Immature natural killer cell (primary cell): ENCODE results near the gene JPH3. TPM values are rescaled to one million over a fixed set of nuclear protein-coding genes. Genes with fewer than 3 reads are reported as not detected.
"Not testable (repeated sequence)": the region's sequence is repeated elsewhere in the genome, so short reads cannot be mapped to it uniquely, and the experiment has no call there.

ENCODE experiments used
- DNase-seq, 3 donors: peaks; one replicate each; pipeline ENCODE4 v3.0.0; 2022; ENCODE audit warnings: mixed read lengths in 1 of 3
- H3K27ac Mint-ChIP-seq, 6 donors: one replicate each; pipeline ENCODE4 v1.8.0; 2020; ENCODE audit warnings: mixed read lengths in 6 of 6, mild to moderate bottlenecking in 5 of 6, inconsistent platforms in 4 of 6, moderate library complexity in 3 of 6
- H3K27me3 Mint-ChIP-seq, 3 donors: one replicate each; pipeline ENCODE4 v1.8.0; 2020 to 2021; ENCODE audit warnings: low read depth in 3 of 3, mild to moderate bottlenecking in 3 of 3, mixed read lengths in 3 of 3, moderate library complexity in 3 of 3, inconsistent platforms in 1 of 3
- H3K36me3 Mint-ChIP-seq, 3 donors: one replicate each; pipeline ENCODE4 v1.8.0; 2020; ENCODE audit warnings: mixed read lengths in 3 of 3, inconsistent platforms in 2 of 3, mild to moderate bottlenecking in 2 of 3
- H3K4me1 Mint-ChIP-seq, 2 donors: one replicate each; pipeline ENCODE4 v1.8.0; 2020; ENCODE audit warnings: inconsistent platforms in 2 of 2, mild to moderate bottlenecking in 2 of 2, mixed read lengths in 2 of 2, moderate library complexity in 1 of 2
- H3K4me3 Mint-ChIP-seq, 5 donors: one replicate each; pipeline ENCODE4 v1.8.0; 2020; ENCODE audit warnings: mild to moderate bottlenecking in 5 of 5, mixed read lengths in 5 of 5, inconsistent platforms in 3 of 5, moderate library complexity in 3 of 5
- H3K9me3 Mint-ChIP-seq, 6 donors: one replicate each; pipeline ENCODE4 v1.8.0; 2020; ENCODE audit warnings: mild to moderate bottlenecking in 6 of 6, mixed read lengths in 6 of 6, inconsistent platforms in 4 of 6, moderate library complexity in 3 of 6
- polyA plus RNA-seq, 3 donors: library from polyadenylated mRNA; unstranded; fragments of 300-500 nt; fragmentation: Illumina TruSeq; gene quantifications; one replicate each; pipeline ENCODE4 v1.2.3, GENCODE V29; 2021

Gene JPH3
- polyA plus RNA-seq, 3 donors from 2014 or later = not detected

DNA sequence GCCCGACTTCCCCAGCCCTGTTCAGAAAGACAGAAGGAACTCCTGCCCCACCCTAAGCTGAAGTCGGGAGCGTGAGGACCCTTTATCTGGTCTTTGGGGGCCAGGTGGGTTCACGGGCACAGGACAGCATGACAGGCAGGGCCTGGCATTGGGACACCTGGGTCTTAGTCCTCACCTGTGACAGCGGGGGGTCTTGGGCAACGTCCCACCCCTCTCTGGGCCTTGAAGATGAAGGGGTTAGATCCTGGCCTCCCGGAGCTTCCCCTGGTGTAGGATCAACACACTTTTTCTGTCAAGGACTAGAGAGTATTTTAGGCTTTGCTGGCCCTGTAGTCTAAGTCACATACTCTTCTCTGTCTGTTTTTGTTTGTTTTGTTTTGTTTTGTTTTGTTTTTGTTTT is 65.1 kb downstream of the JPH3 start:
- H3K4me1 Mint-ChIP-seq = no peaks in the 10 kb centered on the region
- H3K4me3 Mint-ChIP-seq = no peak overlapping the region
- H3K9me3 Mint-ChIP-seq = no peaks in the 10 kb centered on the region
- H3K27me3 Mint-ChIP-seq = peaks cover 0 to 8% (median 7%) of the 10 kb centered on the region in 3 donors
- DNase-seq = no peak
- H3K27ac Mint-ChIP-seq = no peak overlapping the region
- H3K36me3 Mint-ChIP-seq = no peaks in the 10 kb centered on the region

- DNase-seq = no peak
- no peak overlapping the region for H3K27ac Mint-ChIP-seq
- no peaks in the 10 kb centered on the region for H3K36me3 Mint-ChIP-seq
- H3K9me3 Mint-ChIP-seq = no peaks in the 10 kb centered on the region
- peaks cover 0 to 7% (median 7%) of the 10 kb centered on the region in 3 donors for H3K27me3 Mint-ChIP-seq
- no peaks in the 10 kb centered on the region for H3K4me1 Mint-ChIP-seq
- H3K4me3 Mint-ChIP-seq = no peak overlapping the region
These were observed 65.6 kb downstream of the JPH3 start for GRCh38 chr16:87667946-87668345.

DNA sequence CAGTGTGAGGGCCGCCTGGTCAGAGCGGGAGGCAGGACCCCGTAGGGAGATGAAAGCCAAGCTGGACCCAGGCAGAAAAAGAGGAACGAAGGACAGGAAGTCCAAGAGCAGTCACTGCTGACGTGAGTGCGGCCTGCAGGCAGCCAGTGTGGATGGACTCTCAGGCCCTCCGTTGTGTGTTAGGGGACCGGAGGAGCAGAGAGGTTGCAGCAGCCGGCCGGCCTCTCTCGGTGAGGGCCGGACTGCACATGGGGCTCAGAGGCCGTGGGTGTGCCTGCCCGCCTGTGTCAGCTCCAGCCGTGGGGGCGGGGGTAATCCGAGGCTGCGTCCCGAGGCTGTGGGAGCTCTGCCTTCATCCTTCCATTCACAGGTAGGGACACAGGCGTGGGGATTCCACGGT is 67.4 kb downstream of the JPH3 start:
- no peaks in the 10 kb centered on the region for H3K4me1 Mint-ChIP-seq
- DNase-seq = no peak
- H3K36me3 Mint-ChIP-seq = no peaks in the 10 kb centered on the region
- H3K27me3 Mint-ChIP-seq = peaks cover 0 to 4% (median 3%) of the 10 kb centered on the region in 3 donors
- H3K4me3 Mint-ChIP-seq = no peak overlapping the region
- no peak overlapping the region for H3K27ac Mint-ChIP-seq
- no peaks in the 10 kb centered on the region for H3K9me3 Mint-ChIP-seq

- no peak for DNase-seq
- peaks cover 0 to 6% (median 3%) of the 10 kb centered on the region in 3 donors for H3K27me3 Mint-ChIP-seq
- no peaks in the 10 kb centered on the region for H3K9me3 Mint-ChIP-seq
- H3K4me1 Mint-ChIP-seq = no peaks in the 10 kb centered on the region
- H3K36me3 Mint-ChIP-seq = no peaks in the 10 kb centered on the region
- H3K4me3 Mint-ChIP-seq = no peak overlapping the region
- no peak overlapping the region for H3K27ac Mint-ChIP-seq
These were observed 68.9 kb downstream of the JPH3 start for GRCh38 chr16:87671221-87671620.

DNA sequence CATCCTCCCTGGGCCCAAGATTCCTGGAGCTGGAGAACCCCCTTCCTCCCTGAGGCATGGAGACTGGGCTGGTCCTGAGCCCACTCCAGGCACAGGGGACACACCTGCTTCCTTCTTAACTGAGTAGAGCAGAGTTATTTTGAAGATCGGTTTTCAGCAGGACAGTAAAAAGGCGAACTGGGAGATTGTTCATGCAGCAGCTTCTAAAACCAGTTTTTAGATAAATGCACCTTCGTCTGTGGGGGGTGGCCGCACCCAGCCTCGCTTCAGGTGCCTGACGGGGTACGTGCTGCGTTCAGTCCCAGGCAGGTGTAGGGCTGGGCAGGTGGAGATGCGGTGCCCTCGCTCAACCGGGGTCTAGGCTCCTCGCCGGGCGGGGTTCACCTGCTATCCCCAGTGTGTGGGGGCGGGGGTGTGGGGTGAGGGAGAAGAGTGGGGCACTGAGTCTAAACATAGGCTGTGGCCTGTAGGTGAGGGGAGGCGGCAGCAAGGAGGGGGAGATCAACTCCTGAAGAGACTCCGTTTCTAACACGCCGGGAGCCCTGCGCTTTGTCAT is 69.5 kb downstream of the JPH3 start:
- no peak for DNase-seq
- Mint-ChIP-seq H3K4me3 (no peak overlapping the region), H3K27ac (no peak overlapping the region), H3K9me3 (no peaks in the 10 kb centered on the region), H3K4me1 (no peaks in the 10 kb centered on the region), H3K27me3 (peaks cover 0 to 6% (median 3%) of the 10 kb centered on the region in 3 donors), H3K36me3 (no peaks in the 10 kb centered on the region)

- Mint-ChIP-seq H3K4me1 (no peaks in the 10 kb centered on the region), H3K27ac (no peak overlapping the region), H3K9me3 (no peaks in the 10 kb centered on the region), H3K4me3 (no peak overlapping the region), H3K36me3 (no peaks in the 10 kb centered on the region), H3K27me3 (peaks cover 0 to 6% (median 3%) of the 10 kb centered on the region in 3 donors)
- no peak for DNase-seq
These were observed 72.1 kb downstream of the JPH3 start for GRCh38 chr16:87674419-87674818.

DNA sequence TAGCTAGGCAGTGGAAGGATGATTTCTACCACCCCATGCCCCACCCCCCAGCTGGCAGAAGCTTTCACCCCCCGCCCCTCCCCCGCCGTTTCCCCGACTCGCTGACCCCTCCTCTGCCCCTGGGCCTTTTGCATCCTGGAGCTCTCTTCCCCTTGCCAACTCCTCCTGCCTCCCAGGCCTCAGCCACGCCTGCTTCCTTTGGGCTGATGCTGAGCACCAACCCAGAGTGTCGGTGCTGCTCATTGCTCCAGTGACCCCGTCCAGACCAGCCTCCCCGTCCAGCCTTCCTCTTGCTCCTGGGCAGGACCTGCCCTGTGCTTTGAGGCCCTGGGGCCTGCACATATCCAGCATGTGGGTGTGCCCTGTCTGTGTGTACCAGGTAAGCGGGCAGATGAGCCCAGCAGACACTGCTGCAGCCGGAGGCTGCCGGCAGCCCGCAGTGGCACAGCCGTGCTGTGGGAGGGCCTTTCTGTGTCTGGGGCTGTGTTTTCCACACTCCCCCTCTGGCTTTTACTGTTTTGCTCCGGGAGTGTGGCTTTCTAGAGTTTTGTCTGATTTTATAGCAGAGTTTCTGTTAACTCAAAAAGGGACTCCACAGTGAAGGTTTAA is 72.9 kb downstream of the JPH3 start:
- Mint-ChIP-seq H3K27me3 (peaks cover 0 to 6% (median 3%) of the 10 kb centered on the region in 3 donors), H3K4me1 (no peaks in the 10 kb centered on the region), H3K9me3 (no peaks in the 10 kb centered on the region), H3K4me3 (no peak overlapping the region), H3K27ac (peak overlapping the region in 1 of 6 donors; percentile 65), H3K36me3 (no peaks in the 10 kb centered on the region)
- no peak for DNase-seq

GRCh38 chr16:87677830-87678229 is 75.5 kb downstream of the JPH3 start:
- no peak for DNase-seq
- no peak overlapping the region for H3K4me3 Mint-ChIP-seq
- H3K4me1 Mint-ChIP-seq = peaks cover 4 to 6% of the 10 kb centered on the region in 2 donors
- H3K27ac Mint-ChIP-seq = peak overlapping the region in 1 of 6 donors; percentile 40
- no peaks in the 10 kb centered on the region for H3K9me3 Mint-ChIP-seq
- peaks cover 3 to 10% (median 6%) of the 10 kb centered on the region in 3 donors for H3K27me3 Mint-ChIP-seq
- no peaks in the 10 kb centered on the region for H3K36me3 Mint-ChIP-seq

- Mint-ChIP-seq H3K36me3 (no peaks in the 10 kb centered on the region), H3K4me3 (no peak overlapping the region), H3K27ac (no peak overlapping the region), H3K4me1 (peaks cover 4 to 6% of the 10 kb centered on the region in 2 donors), H3K27me3 (peaks cover 3 to 12% (median 7%) of the 10 kb centered on the region in 3 donors), H3K9me3 (no peaks in the 10 kb centered on the region)
- DNase-seq = no peak
These were observed 76.3 kb downstream of the JPH3 start for GRCh38 chr16:87678618-87679017.

DNA sequence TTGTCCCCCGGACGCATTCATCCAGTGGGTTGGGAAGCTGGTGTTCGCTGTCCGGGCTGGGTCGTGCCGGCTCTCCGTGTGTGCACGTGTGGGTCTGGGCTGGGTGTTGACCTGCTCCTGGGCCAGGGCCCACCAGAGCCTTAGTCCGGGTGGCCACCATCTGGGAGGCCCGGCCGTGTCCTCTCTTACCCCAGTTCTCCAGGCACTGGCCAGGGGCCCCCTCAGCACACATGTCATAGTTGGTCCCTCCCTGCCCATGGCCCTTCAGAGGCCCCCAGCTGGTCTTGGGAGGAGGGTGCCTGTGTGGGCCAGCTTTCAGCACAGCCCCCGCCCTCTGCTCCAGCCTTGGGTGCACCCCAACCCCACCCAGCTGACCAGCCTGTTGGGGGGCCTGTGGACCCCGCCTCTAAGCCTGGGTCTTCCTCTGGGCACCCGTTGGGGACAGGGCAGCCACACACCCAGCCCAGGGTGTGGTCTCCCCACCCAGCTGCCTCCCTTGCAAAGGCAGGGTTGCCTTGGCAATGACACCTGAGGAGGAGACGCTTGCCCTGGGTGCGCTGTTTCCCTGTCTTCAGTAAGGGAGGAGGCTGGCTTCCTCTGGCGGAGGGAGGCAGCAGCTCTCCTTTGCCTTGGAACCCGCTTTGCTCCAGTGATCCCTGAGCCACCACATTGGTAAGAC is 77.4 kb downstream of the JPH3 start:
- H3K36me3 Mint-ChIP-seq = no peaks in the 10 kb centered on the region

GRCh38 chr16:87680272-87680644 is 78.0 kb downstream of the JPH3 start:
- peaks cover 4 to 6% of the 10 kb centered on the region in 2 donors for H3K4me1 Mint-ChIP-seq
- H3K36me3 Mint-ChIP-seq = no peaks in the 10 kb centered on the region
- H3K9me3 Mint-ChIP-seq = no peaks in the 10 kb centered on the region
- peak overlapping the region in 1 of 6 donors; percentile 40 for H3K27ac Mint-ChIP-seq
- no peak overlapping the region for H3K4me3 Mint-ChIP-seq
- peaks cover 3 to 17% (median 7%) of the 10 kb centered on the region in 3 donors for H3K27me3 Mint-ChIP-seq
- DNase-seq = no peak

More for the DNA sequence above, 77.4 kb downstream of the JPH3 start:
- no peaks in the 10 kb centered on the region for H3K9me3 Mint-ChIP-seq
- H3K4me3 Mint-ChIP-seq = no peak overlapping the region
- peaks cover 4 to 6% of the 10 kb centered on the region in 2 donors for H3K4me1 Mint-ChIP-seq
- DNase-seq = no peak
- H3K27ac Mint-ChIP-seq = no peak overlapping the region
- H3K27me3 Mint-ChIP-seq = peaks cover 3 to 15% (median 7%) of the 10 kb centered on the region in 3 donors

DNA sequence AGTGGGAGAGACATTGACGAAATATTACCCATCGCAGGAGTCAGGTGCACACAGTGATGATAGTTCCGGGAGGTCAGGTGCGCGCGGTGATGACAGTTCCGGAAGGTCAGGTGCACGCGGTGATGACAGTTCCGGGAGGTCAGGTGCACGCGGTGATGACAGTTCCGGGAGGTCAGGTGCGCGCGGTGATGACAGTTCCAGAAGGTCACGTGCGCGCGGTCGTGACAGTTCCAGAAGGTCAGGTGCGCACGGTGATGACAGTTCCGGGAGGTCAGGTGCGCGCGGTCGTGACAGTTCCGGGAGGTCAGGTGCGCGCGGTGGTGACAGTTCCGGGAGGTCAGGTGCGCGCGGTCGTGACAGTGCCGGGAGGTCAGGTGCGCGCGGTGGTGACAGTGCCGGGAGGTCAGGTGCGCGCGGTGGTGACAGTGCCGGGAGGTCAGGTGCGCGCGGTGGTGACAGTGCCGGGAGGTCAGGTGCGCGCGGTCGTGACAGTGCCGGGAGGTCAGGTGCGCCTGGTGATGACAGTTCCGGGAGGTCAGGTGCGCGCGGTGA is 78.8 kb downstream of the JPH3 start:
- Mint-ChIP-seq H3K27ac (peak overlapping the region in 1 of 6 donors; percentile 28), H3K27me3 (peaks cover 1 to 18% (median 7%) of the 10 kb centered on the region in 3 donors)
- not testable (repeated sequence) for H3K36me3 Mint-ChIP-seq, DNase-seq, H3K4me3 Mint-ChIP-seq, H3K4me1 Mint-ChIP-seq, H3K9me3 Mint-ChIP-seq

DNA sequence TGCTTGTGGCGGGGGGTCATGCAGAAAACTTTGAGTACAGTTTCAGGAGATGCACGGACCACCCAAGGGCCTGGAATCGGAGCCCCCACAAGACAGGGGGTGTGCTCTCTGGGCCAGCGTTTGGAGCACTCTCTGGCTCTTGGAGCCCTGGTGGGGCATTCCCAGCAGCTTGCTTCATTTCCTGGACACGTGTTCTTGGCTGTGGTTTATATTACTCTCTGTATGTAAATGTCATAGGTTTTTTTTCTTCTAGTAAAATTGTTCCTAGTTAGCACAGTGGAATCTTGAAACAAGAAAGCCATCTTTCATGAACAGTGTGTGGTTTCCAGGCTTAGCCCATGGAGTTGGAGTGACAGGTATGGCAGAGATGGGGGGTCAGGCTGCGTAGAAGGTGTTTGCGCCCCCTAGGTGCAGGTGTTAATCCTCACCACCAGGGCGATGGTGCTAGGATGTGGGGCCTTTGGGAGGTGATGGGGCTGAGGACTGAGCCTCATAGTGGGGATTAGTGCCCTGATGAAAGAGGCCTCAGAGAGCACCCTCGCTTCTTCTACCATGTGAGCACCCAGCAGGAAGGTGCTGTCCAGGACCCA is 79.8 kb downstream of the JPH3 start:
- Mint-ChIP-seq H3K9me3 (no peaks in the 10 kb centered on the region), H3K27ac (peak overlapping the region in 1 of 6 donors; percentile 69), H3K4me3 (no peak overlapping the region)

More for the DNA sequence above, 79.8 kb downstream of the JPH3 start:
- peak in 1 of 3 donors; percentile 14 for DNase-seq
- H3K36me3 Mint-ChIP-seq = no peaks in the 10 kb centered on the region
- peaks cover 1 to 18% (median 7%) of the 10 kb centered on the region in 3 donors for H3K27me3 Mint-ChIP-seq
- peaks cover 4 to 6% of the 10 kb centered on the region in 2 donors for H3K4me1 Mint-ChIP-seq
